Left kidney (tissue), 8 donors: ENCODE data around the gene CD1E. TPM values are rescaled to one million over a fixed set of nuclear protein-coding genes. Genes with fewer than 3 reads are reported as not detected.
"Not testable (repeated sequence)": the region's sequence is repeated elsewhere in the genome, so short reads cannot be mapped to it uniquely, and the experiment has no call there.

Experiments used
- DNase-seq: peaks from one replicate; pipeline ENCODE4 v3.0.0-alpha.2; 2013
- long read RNA-seq, 8 donors: transcript quantifications; one replicate each; lab custom pipeline, GENCODE V29; 2026
- polyA plus RNA-seq: library from polyadenylated mRNA; unstranded; fragments of 120-200 nt; gene quantifications from one replicate; pipeline ENCODE4 v1.2.1, GENCODE V29; 2013; ENCODE audit not compliant: insufficient read length

Gene CD1E
- polyA plus RNA-seq, result not detected
- long read RNA-seq, donor 1, result 0 reads
- long read RNA-seq, donor 2, result 0 reads
- long read RNA-seq, donor 3, partial matches to known transcripts, result 0 of 1 reads
- long read RNA-seq, donor 3, other reads (novel, unspliced or antisense), result 0 of 1 reads
- long read RNA-seq, donor 4, result 0 reads
- long read RNA-seq, donor 5, result 0 reads
- long read RNA-seq, donor 6, result 0 reads
- long read RNA-seq, donor 7, partial matches to known transcripts, result 0 of 1 reads
- long read RNA-seq, donor 7, other reads (novel, unspliced or antisense), result 0 of 1 reads
- long read RNA-seq, donor 8, result 0 reads

GRCh38 chr1:158353303-158354075, at the start of gene CD1E:
CD1E (plus strand) TSS chr1:158353894; CDS start chr1:158353989, 95 bp downstream.
- DNase-seq, result no peak

- DNase-seq, result no peak
Measured at GRCh38 chr1:158310623-158311022, 43.1 kb upstream of the CD1E start.

GRCh38 chr1:158311066-158311465, 42.6 kb upstream of the CD1E start:
- no peak for DNase-seq

GRCh38 chr1:158323866-158324265, 29.8 kb upstream of the CD1E start:
- no peak for DNase-seq

- DNase-seq, result no peak
Measured at GRCh38 chr1:158324395-158324794, 29.3 kb upstream of the CD1E start.

- no peak for DNase-seq
Measured at GRCh38 chr1:158327481-158327880, 26.2 kb upstream of the CD1E start.

- no peak for DNase-seq
Measured at GRCh38 chr1:158328426-158328825, 25.3 kb upstream of the CD1E start.

- no peak for DNase-seq
Measured at GRCh38 chr1:158329300-158329699, 24.4 kb upstream of the CD1E start.

GRCh38 chr1:158329733-158330132, 24.0 kb upstream of the CD1E start:
- DNase-seq, result no peak

- DNase-seq, result no peak
Measured at GRCh38 chr1:158330391-158331105, 23.1 kb upstream of the CD1E start.

- no peak for DNase-seq
Measured at GRCh38 chr1:158331106-158331425, 22.6 kb upstream of the CD1E start.

GRCh38 chr1:158331481-158332150, 22.1 kb upstream of the CD1E start, which contains the start of gene CD1B:
CD1B (minus strand) TSS chr1:158331531; CDS start chr1:158331423, 108 bp downstream.
- no peak for DNase-seq

- DNase-seq, result no peak
Measured at GRCh38 chr1:158333405-158334155, 20.1 kb upstream of the CD1E start.

GRCh38 chr1:158334526-158335212, 19.0 kb upstream of the CD1E start:
- no peak for DNase-seq

- DNase-seq, result no peak
Measured at GRCh38 chr1:158335213-158335532, 18.5 kb upstream of the CD1E start.

- DNase-seq, result not testable (repeated sequence)
Measured at GRCh38 chr1:158336413-158336812, 17.3 kb upstream of the CD1E start.

GRCh38 chr1:158348946-158349345, 4.7 kb upstream of the CD1E start:
- not testable (repeated sequence) for DNase-seq

GRCh38 chr1:158354255-158354654, 561 bp downstream of the CD1E start:
- no peak for DNase-seq

GRCh38 chr1:158355773-158356285, 2.1 kb downstream of the CD1E start:
- no peak for DNase-seq

GRCh38 chr1:158356616-158357015, 2.9 kb downstream of the CD1E start:
- DNase-seq, result no peak

- DNase-seq, result no peak
Measured at GRCh38 chr1:158357441-158357840, 3.7 kb downstream of the CD1E start.
